HepG2 (cell line): ENCODE data around the gene TECTA. TPM values are rescaled to one million over a fixed set of nuclear protein-coding genes. Genes with fewer than 3 reads are reported as not detected.

Experiments used
- ATAC-seq: fragments of 200-7000 bp; cut with Tn5 transposase; 3 replicates; pipeline ENCODE4 v1.9.1; 2020; ENCODE audit warnings: mild to moderate bottlenecking, moderate library complexity
- BruUV-seq: library from RNA; stranded (reverse); fragments of 400-500 nt; replicated peaks from 2 replicates; lab custom pipeline; 2021; lab: Mats Ljungman, UMichigan
- CTCF ChIA-PET: fragments of 300-600 bp; formaldehyde crosslinking; extraction: SDS; loops from one replicate; lab custom pipeline; 2021; ENCODE audit warnings: low total read pairs, inconsistent platforms, low intra/inter-chr PET ratio; lab: Yijun Ruan, JAX
- POLR2A ChIA-PET: fragments of 350-600 bp; sonication (Branson Sonifier 250); formaldehyde crosslinking; loops from one replicate; lab custom pipeline; 2020; ENCODE audit warnings: antibody characterized with exemption, inconsistent platforms; lab: Yijun Ruan, JAX
- DNase-seq: peaks from one replicate; pipeline ENCODE4 v3.0.0-alpha.2; 2015; ENCODE audit warnings: low spot score
- FAIRE-seq: peaks from 3 replicates; lab custom pipeline; 2011; peaks lifted over from hg19 to GRCh38; lab: Jason Lieb, UNC
- H2AFZ ChIP-seq: one replicate; pipeline ENCODE4 v1.6.1; 2011; ENCODE audit warnings: low read length, inconsistent platforms
- H3K27ac ChIP-seq: fragments of 300-600 bp; 3 replicates; pipeline ENCODE4 v1.8.0; 2011; ENCODE audit warnings: mixed run types, mild to moderate bottlenecking, mixed read lengths, low read length, inconsistent platforms; ENCODE audit not compliant: insufficient read depth; ENCODE audit errors: extremely low read length
- H3K27me3 ChIP-seq, 2 experiments: fragments of 200-600 bp in 1 of 2; 2 replicates in 1 of 2; 3 replicates in 1 of 2; pipeline versions ENCODE4 v1.6.0 to v1.8.0; 2011; ENCODE audit warnings: low read length in 2 of 2, mild to moderate bottlenecking in 2 of 2, moderate library complexity in 2 of 2, inconsistent platforms in 1 of 2; ENCODE audit not compliant: insufficient read depth in 2 of 2, control insufficient read depth in 1 of 2
- H3K36me3 ChIP-seq, 2 experiments: fragments of 200-600 bp in 1 of 2; replicated peaks in 1 of 2; 2 replicates in 1 of 2; 3 replicates in 1 of 2; pipeline versions ENCODE4 v1.5.1 to v1.8.0; 2011; ENCODE audit warnings: low read length in 2 of 2, inconsistent platforms in 1 of 2; ENCODE audit not compliant: insufficient read depth in 2 of 2, control insufficient read depth in 1 of 2
- H3K4me1 ChIP-seq: 2 replicates; pipeline ENCODE4 v1.5.1; 2012; ENCODE audit warnings: low read length, inconsistent platforms; ENCODE audit not compliant: insufficient read depth
- H3K4me2 ChIP-seq: 2 replicates; pipeline ENCODE4 v1.6.0; 2011; ENCODE audit warnings: low read depth, low read length, inconsistent platforms
- H3K4me3 ChIP-seq, 3 experiments: fragments of 200-600 bp in 1 of 3; sonication (generic), shearing (Covaris generic) in 1 of 3; replicated peaks in 1 of 3; 2 replicates each; pipeline ENCODE4 v1.5.1; 2011 to 2016; ENCODE audit warnings: low read length in 3 of 3, inconsistent platforms in 2 of 3, low read depth in 2 of 3, mild to moderate bottlenecking in 2 of 3, control low read depth in 1 of 3, mixed read lengths in 1 of 3; ENCODE audit not compliant: insufficient read depth in 1 of 3
- H3K79me2 ChIP-seq: one replicate; pipeline ENCODE4 v1.6.1; 2011; ENCODE audit warnings: low read length, inconsistent platforms; ENCODE audit not compliant: insufficient read depth
- H3K9ac ChIP-seq: 2 replicates; pipeline ENCODE4 v1.6.0; 2011; ENCODE audit warnings: mild to moderate bottlenecking, low read depth, low read length, inconsistent platforms; ENCODE audit not compliant: insufficient read depth
- H3K9me3 ChIP-seq: 2 replicates; pipeline ENCODE4 v1.5.1; 2012; ENCODE audit warnings: mild to moderate bottlenecking, low read length
- H4K20me1 ChIP-seq: 2 replicates; pipeline ENCODE4 v1.6.0; 2011; ENCODE audit warnings: inconsistent platforms, mild to moderate bottlenecking, low read length, moderate library complexity; ENCODE audit not compliant: insufficient read depth
- ARNTL ChIP-seq: sonication (generic); formaldehyde crosslinking; IDR thresholded peaks from 2 replicates; pipeline ENCODE4 v1.4.0; 2020; ENCODE audit warnings: mild to moderate bottlenecking, missing genetic modification reagents
- DBP ChIP-seq: sonication (generic); formaldehyde crosslinking; IDR thresholded peaks from 2 replicates; pipeline ENCODE4 v1.4.0; 2020; ENCODE audit warnings: missing genetic modification reagents; ENCODE audit errors: not compliant biosample characterization
- GRHL1 ChIP-seq: sonication (generic); formaldehyde crosslinking; conservative IDR thresholded peaks from 2 replicates; pipeline ENCODE4 v1.8.0; 2022; ENCODE audit warnings: missing genetic modification reagents
- NCOR1 ChIP-seq: fragments of 200-600 bp; sonication (generic); IDR thresholded peaks from 2 replicates; pipeline ENCODE4 v1.7.0; 2017; ENCODE audit warnings: antibody characterized with exemption, low read length, borderline replicate concordance
- NR2F2 ChIP-seq: IDR thresholded peaks from 2 replicates; pipeline ENCODE4 v1.6.1; 2012; ENCODE audit warnings: low read depth, inconsistent platforms, borderline replicate concordance
- RELA ChIP-seq: sonication (generic); formaldehyde crosslinking; IDR thresholded peaks from 2 replicates; pipeline ENCODE4 v1.4.0; 2020; ENCODE audit warnings: missing genetic modification reagents
- RFXAP ChIP-seq: sonication (generic); formaldehyde crosslinking; IDR thresholded peaks from 2 replicates; pipeline ENCODE4 v1.4.0; 2020; ENCODE audit warnings: missing genetic modification reagents, borderline replicate concordance
- ZNF30 ChIP-seq: sonication (generic); formaldehyde crosslinking; IDR thresholded peaks from 2 replicates; pipeline ENCODE4 v1.5.0; 2020; ENCODE audit warnings: mild to moderate bottlenecking, missing genetic modification reagents
- ZNF629 ChIP-seq: sonication (generic); formaldehyde crosslinking; conservative IDR thresholded peaks from 2 replicates; pipeline ENCODE4 v1.5.0; 2020; ENCODE audit warnings: missing genetic modification reagents
- WGBS: methylation state at CpG from one replicate; pipeline ENCODE4 v1.1.6; 2017; ENCODE audit warnings: low lambda C conversion rate; 5-methylcytosine and 5-hydroxymethylcytosine counted together
- in situ Hi-C: cut with HindIII; loops from 2 replicates; pipeline ENCODE4 v1.10.0; 2017; ENCODE audit warnings: low pct_unique_long_range_greater_than_20kb; ENCODE audit not compliant: extremely low pct_ligation_motif_present
- intact Hi-C: fragments of 100-400 bp; cut with micrococcal nuclease; formaldehyde crosslinking; loops from one replicate; pipeline ENCODE4 v1.10.0; 2022; ENCODE audit not compliant: unreplicated experiment
- polyA plus RNA-seq, 8 experiments: library from polyadenylated mRNA; depleted of rRNA in 3 of 8; stranded (reverse) in 7 of 8; unstranded in 1 of 8; fragments of >200 nt; fragmentation: Illumina TruSeq in 4 of 8; extraction: Trizol in 4 of 8; gene quantifications; 2 replicates each; pipeline versions ENCODE4 v1.2.1 to v1.2.3, GENCODE V29; 2011 to 2016; ENCODE audit warnings: low read depth in 4 of 8, missing spikeins in 1 of 8, mixed read lengths in 1 of 8; ENCODE audit not compliant: insufficient read depth in 1 of 8
- total RNA-seq, 5 experiments: library from RNA; depleted of rRNA; stranded (reverse); fragments of >200 nt; fragmentation: Illumina TruSeq; extraction: Trizol; gene quantifications; 2 replicates each; pipeline ENCODE4 v1.2.3, GENCODE V29; 2016; ENCODE audit warnings: low read depth in 1 of 5

The TECTA gene
- total and polyA plus RNA-seq, 2 of the 13 experiments (the other 11 are each of a cell fraction or from before 2014, with no cell fraction given), result 0.04 to 0.17 TPM

- TF ChIP-seq GRHL1 (CRISPR knock-in tag), result no peak
- no peak for TF ChIP-seq NCOR1
- no peak for TF ChIP-seq ZNF30 (CRISPR knock-in tag)
- no peak for TF ChIP-seq NR2F2
- no peak for TF ChIP-seq RFXAP (CRISPR knock-in tag)
- no peak for TF ChIP-seq ARNTL (CRISPR knock-in tag)
- no peak for TF ChIP-seq DBP
These were observed 47.8 kb upstream of the TECTA start (continued) for GRCh38 chr11:121053244-121053643.

- ChIA-PET CTCF (no interaction called here), POLR2A (no interaction called here)
- DNase-seq (no peak), FAIRE-seq (no peak), ATAC-seq (no peak)
- Histone ChIP-seq H3K4me3 (no peak overlapping the region), H4K20me1 (no peaks in the 10 kb centered on the region), H3K9ac (no peak overlapping the region), H2AFZ (no peak overlapping the region), H3K79me2 (no peaks in the 10 kb centered on the region), H3K27ac (no peak overlapping the region), H3K4me1 (no peaks in the 10 kb centered on the region), H3K36me3 (peaks cover 4 to 31% of the 10 kb centered on the region in 2 experiments), H3K4me2 (no peak overlapping the region), H3K9me3 (no peaks in the 10 kb centered on the region), H3K27me3 (no peaks in the 10 kb centered on the region)
- intact Hi-C loops (no loop called here), in situ Hi-C loops (no loop called here)
- BruUV-seq, result no TSS peak
- TF ChIP-seq ZNF629 (peak; percentile 76), RELA (CRISPR knock-in tag) (no peak)
- 93% methylated on average over 2 of the region's 2 CpGs for WGBS
These were observed 46.8 kb upstream of the TECTA start for GRCh38 chr11:121054266-121054665.
